C4-2B (cell line): ENCODE measurements around the gene PLA2G7.

Experiments
- H3K27ac ChIP-seq: fragments of 450-650 bp; 2 replicates; pipeline ENCODE4 v1.5.1; 2017
- CTCF ChIP-seq: fragments of 450-650 bp; conservative IDR thresholded peaks from 2 replicates; pipeline ENCODE4 v1.5.1; 2017; ENCODE audit warnings: mild to moderate bottlenecking
- ZFX ChIP-seq: fragments of 450-650 bp; IDR thresholded peaks from 2 replicates; pipeline ENCODE4 v1.6.1; 2017

The PLA2G7 gene

GRCh38 chr6:46706464-46706863 is 28.7 kb downstream of the PLA2G7 start:
- no peak overlapping the region for H3K27ac ChIP-seq
- no peak for TF ChIP-seq CTCF
- no peak for TF ChIP-seq ZFX

DNA sequence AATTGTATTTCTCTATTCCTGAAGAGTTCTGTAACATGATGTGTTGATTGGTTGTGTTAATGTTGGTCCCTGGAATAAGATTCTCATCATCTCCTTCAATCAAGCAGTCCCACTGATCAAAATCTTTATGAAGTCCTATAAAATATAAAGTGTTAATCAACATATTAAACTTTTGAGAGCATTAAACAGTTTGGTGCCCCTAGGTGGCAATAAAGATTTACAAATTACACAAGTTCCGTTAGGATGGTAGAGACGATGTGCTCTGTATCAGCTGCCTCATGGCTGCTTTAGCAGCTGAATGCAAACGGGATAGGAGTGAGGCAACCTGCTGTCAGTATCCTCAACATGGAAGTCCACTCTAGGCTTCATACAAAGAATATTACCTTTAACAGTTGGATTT is 30.6 kb downstream of the PLA2G7 start:
- H3K27ac ChIP-seq: no peak overlapping the region
- peak; percentile 57 for TF ChIP-seq CTCF
- no peak for TF ChIP-seq ZFX

GRCh38 chr6:46699970-46700369 is 35.2 kb downstream of the PLA2G7 start:
- no peak for TF ChIP-seq ZFX
- TF ChIP-seq CTCF: no peak

GRCh38 chr6:46690911-46691451 is 44.2 kb downstream of the PLA2G7 start:
- no peak overlapping the region for H3K27ac ChIP-seq
- TF ChIP-seq CTCF (no peak), ZFX (no peak)

More at GRCh38 chr6:46699970-46700369, 35.2 kb downstream of the PLA2G7 start:
- no peak overlapping the region for H3K27ac ChIP-seq

- TF ChIP-seq CTCF (no peak), ZFX (no peak)
- no peak overlapping the region for H3K27ac ChIP-seq
Measured at GRCh38 chr6:46690141-46690755, 44.9 kb downstream of the PLA2G7 start.

DNA sequence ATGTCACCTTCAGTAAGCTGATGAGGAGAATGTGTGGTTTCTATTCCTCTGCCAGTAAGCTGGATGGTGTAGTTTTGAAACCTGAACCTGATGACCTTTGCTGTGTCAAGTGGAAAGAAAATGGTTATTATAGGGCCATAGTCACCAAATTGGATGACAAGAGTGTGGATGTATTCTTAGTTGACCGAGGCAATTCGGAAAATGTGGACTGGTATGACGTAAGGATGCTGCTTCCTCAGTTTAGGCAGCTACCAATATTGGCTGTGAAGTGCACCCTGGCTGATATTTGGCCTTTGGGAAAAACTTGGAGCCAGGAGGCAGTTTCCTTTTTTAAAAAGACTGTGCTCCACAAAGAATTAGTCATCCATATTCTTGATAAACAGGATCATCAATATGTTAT is 45.5 kb downstream of the PLA2G7 start:
- TF ChIP-seq CTCF (no peak), ZFX (no peak)
- no peak overlapping the region for H3K27ac ChIP-seq

DNA sequence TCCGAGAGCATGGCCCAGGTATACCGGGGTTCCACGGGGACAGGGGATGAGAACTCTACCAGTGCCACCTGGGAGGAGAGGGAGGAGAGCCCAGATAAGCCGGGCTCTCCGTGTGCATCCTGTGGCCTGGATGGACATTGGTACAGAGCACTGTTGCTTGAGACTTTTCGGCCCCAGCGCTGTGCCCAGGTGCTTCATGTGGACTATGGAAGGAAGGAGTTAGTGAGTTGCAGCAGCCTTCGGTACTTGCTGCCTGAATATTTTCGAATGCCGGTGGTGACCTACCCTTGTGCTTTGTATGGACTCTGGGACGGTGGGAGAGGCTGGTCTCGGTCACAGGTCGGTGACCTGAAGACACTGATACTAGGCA is 46.2 kb downstream of the PLA2G7 start:
- no peak overlapping the region for H3K27ac ChIP-seq
- TF ChIP-seq ZFX: no peak
- no peak for TF ChIP-seq CTCF
